ENCODE data around the gene OR5C1. TPM values are rescaled to one million over a fixed set of nuclear protein-coding genes. Genes with fewer than 3 reads are reported as not detected.

The OR5C1 gene
- total and polyA plus RNA-seq, 9 of the 15 experiments (the other 6 are each of a cell fraction or from before 2014, with no cell fraction given) = not detected

- Histone ChIP-seq H3K9me3 (replicated peaks; ENCODE audit: control insufficient read depth, insufficient read depth, low read depth, low read length) (no peaks in the 10 kb centered on the region), H3K27me3 (ENCODE audit: control insufficient read depth in 2 of 2, insufficient read depth in 2 of 2, low read length in 2 of 2) (peaks cover 12 to 34% of the 10 kb centered on the region in 2 experiments; a peak in 4 of 5 replicates), H3K27ac (ENCODE audit: extremely low read depth, low read depth, low read length) (no peak overlapping the region), H3K79me2 (ENCODE audit: control insufficient read depth, insufficient read depth, low read length) (no peaks in the 10 kb centered on the region), H4K20me1 (replicated peaks; ENCODE audit: control insufficient read depth, insufficient read depth, low read length) (no peaks in the 10 kb centered on the region), H3K4me2 (ENCODE audit: insufficient read depth, low read length) (no peak overlapping the region), H3K9me1 (ENCODE audit: control insufficient read depth, insufficient read depth, low read length) (no peaks in the 10 kb centered on the region), H3K4me3 (no peak overlapping the region), H3K9ac (ENCODE audit: insufficient read depth in 1 of 2, low read depth in 2 of 2, low read length in 2 of 2) (no peak overlapping the region; a peak in 1 of 4 replicates), H2AFZ (ENCODE audit: low read depth, low read length) (no peak overlapping the region), H3K36me3 (ENCODE audit: control insufficient read depth, insufficient read depth, low read length) (no peaks in the 10 kb centered on the region), H3K4me1 (replicated peaks in 1 of 2; ENCODE audit: control insufficient read depth in 2 of 2, insufficient read depth in 2 of 2, low read length in 2 of 2) (peaks cover 0 to 3% of the 10 kb centered on the region in 2 experiments; a peak in 1 of 5 replicates)
- POLR2A ChIA-PET = no interaction called here
- ATAC-seq = no peak
- no TSS peak for BruUV-seq (replicated peaks)
- intact Hi-C loops (cut with micrococcal nuclease) = no loop called here
- no peak for DNase-seq (ENCODE audit: extremely low read depth in 1 of 4, low spot score in 3 of 4)
- no peak for FAIRE-seq
- in situ Hi-C loops (cut with MboI) = no loop called here
- CTCF ChIA-PET (ENCODE audit: low intra/inter-chr PET ratio) = no interaction called here
- 0% methylated on average over 6 of the region's 6 CpGs for WGBS (ENCODE audit: insufficient coverage, low coverage, missing lambda C conversion rate)
- TF ChIP-seq L3MBTL2 (IDR thresholded peaks at IDR 0.05) = no peak
- TF ChIP-seq SUPT5H (IDR thresholded peaks at IDR 0.05) = no peak
- no peak for TF ChIP-seq PCBP2 (IDR thresholded peaks at IDR 0.05; ENCODE audit: low read depth, low read length, poor library complexity, severe bottlenecking)
- TF ChIP-seq TRIM28 (IDR thresholded peaks at IDR 0.05) = no peak
- no peak for TF ChIP-seq ZNF609 (CRISPR knock-in tag; IDR thresholded peaks at IDR 0.05; ENCODE audit: borderline replicate concordance)
- no peak for TF ChIP-seq ZNF124 (CRISPR knock-in tag; IDR thresholded peaks at IDR 0.05)
- no peak for TF ChIP-seq PHTF2 (CRISPR knock-in tag; IDR thresholded peaks at IDR 0.05)
- TF ChIP-seq, protein P1, sequence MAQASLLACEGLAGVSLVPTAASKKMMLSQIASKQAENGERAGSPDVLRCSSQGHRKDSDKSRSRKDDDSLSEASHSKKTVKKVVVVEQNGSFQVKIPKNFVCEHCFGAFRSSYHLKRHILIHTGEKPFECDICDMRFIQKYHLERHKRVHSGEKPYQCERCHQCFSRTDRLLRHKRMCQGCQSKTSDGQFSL (CRISPR knock-in tag; IDR thresholded peaks at IDR 0.05) = no peak
- TF ChIP-seq, protein P1 (tag; IDR thresholded peaks at IDR 0.05) = no peak
These were observed 8.8 kb downstream of the OR5C1 start for GRCh38 chr9:122797316-122798063.

All from K562 (cell line).